Epithelial cell of esophagus (primary cell): ENCODE results near the gene GOLT1A.

Experiments
- DNase-seq: peaks from one replicate; pipeline ENCODE4 v3.0.0; 2010; ENCODE audit warnings: low read depth
- H3K4me3 ChIP-seq: 2 replicates; pipeline ENCODE4 v1.5.1; 2011; ENCODE audit warnings: mild to moderate bottlenecking, low read length, control low read depth
- CTCF ChIP-seq: IDR thresholded peaks from 2 replicates; pipeline ENCODE4 v1.5.1; 2011; ENCODE audit warnings: low read depth, mild to moderate bottlenecking, low read length, control low read depth, inconsistent platforms; ENCODE audit not compliant: insufficient read depth; ENCODE audit errors: missing control alignments

GOLT1A gene

GRCh38 chr1:204186597-204186996 lies 27.2 kb downstream of the GOLT1A start:
- H3K4me3 ChIP-seq, result no peak overlapping the region
- no peak for TF ChIP-seq CTCF
- no peak for DNase-seq

- TF ChIP-seq CTCF, result no peak
- DNase-seq, result no peak
These were observed 32.7 kb downstream of the GOLT1A start for GRCh38 chr1:204181116-204181515.

GRCh38 chr1:204180133-204180532 lies 33.7 kb downstream of the GOLT1A start:
- no peak overlapping the region for H3K4me3 ChIP-seq
- TF ChIP-seq CTCF, result no peak
- DNase-seq, result no peak

More at GRCh38 chr1:204181116-204181515, 32.7 kb downstream of the GOLT1A start:
- no peak overlapping the region for H3K4me3 ChIP-seq

GRCh38 chr1:204178487-204179281 lies 35.1 kb downstream of the GOLT1A start:
- H3K4me3 ChIP-seq, result no peak overlapping the region
- no peak for DNase-seq
- TF ChIP-seq CTCF, result no peak

- DNase-seq, result no peak
- no peak overlapping the region for H3K4me3 ChIP-seq
- no peak for TF ChIP-seq CTCF
These were observed 36.7 kb downstream of the GOLT1A start for GRCh38 chr1:204177133-204177532.

- DNase-seq, result no peak
- H3K4me3 ChIP-seq, result no peak overlapping the region
- TF ChIP-seq CTCF, result no peak
These were observed 37.7 kb downstream of the GOLT1A start for GRCh38 chr1:204176049-204176448.

GRCh38 chr1:204174958-204175357 lies 38.8 kb downstream of the GOLT1A start:
- no peak for TF ChIP-seq CTCF

More at GRCh38 chr1:204174958-204175357, 38.8 kb downstream of the GOLT1A start:
- H3K4me3 ChIP-seq, result no peak overlapping the region
- no peak for DNase-seq
